NCI-H2227 (cell line): ENCODE measurements around the gene CYB5RL.
"Not testable (repeated sequence)": the region's sequence is repeated elsewhere in the genome, so short reads cannot be mapped to it uniquely, and the experiment has no call there.

Source experiments
- DNase-seq: peaks from one replicate; lab custom pipeline; 2025; ENCODE audit not compliant: unreplicated experiment; lab: John Stamatoyannopoulos, UW

The CYB5RL gene

DNA sequence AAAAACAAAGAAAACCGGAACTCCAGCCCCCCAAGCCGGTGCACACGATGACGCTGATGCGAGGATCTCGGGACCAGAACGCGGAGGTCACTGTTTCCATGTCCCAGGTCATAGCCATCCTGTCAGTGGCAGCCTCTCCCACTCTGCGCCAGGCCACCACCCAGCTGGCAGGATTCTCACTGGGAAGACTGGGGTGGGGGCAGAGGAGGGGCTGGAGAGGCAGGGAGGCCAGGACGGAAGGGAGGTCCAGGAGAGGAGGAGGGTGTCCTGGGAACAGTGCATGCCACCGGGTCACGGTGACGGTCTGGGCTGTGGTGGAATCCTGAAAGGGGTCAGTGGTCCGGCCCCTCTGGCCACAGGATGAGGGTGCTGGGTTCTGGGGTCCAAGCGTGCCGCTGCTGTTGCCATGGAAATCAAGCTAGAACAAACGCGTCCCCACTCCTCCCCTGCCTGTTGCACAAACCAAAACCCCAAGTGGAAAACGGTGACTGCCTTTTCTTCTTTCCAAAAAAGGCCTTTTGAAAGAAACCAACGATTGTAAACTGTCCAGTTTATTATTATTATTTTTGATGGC, 26.2 kb upstream of the CYB5RL start:
- no peak for DNase-seq

DNA sequence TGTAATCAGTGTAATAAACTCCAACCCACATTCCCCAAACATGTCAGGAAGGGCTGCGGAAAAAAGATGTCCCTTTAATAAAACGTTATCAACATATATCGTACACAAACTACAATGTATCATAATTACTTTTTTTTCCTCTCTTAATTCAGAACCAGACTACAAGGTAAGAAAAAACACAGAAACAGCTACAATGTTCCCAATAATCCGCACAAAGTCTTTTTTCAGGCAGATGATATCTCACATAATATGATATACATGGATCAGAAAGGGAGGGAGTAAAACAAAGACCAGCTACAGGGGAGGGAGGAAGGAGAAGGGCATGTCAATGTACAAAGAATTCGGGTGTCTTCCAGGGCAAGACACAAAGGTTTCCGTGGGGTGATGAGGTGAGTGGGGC, 25.5 kb upstream of the CYB5RL start:
- DNase-seq, result no peak

DNA sequence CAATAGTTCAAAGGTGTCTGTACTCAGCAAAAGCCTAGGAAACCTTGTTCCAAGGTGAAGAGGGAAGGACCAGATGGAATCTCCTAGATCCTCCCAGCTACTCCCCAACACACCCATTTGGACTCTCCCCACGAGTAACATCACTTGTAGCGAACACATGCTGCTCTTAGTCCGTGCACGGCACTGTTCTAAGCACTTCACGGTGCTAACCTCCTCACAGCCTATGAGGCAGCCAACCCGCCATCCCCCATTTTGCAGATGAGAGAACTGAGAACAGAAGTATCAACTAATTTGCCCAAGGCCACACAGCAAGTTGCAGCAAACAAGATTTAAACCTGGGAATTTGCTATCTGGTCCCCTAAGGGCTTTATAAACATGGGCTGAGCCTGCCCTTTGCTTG, 24.4 kb upstream of the CYB5RL start:
- no peak for DNase-seq

DNA sequence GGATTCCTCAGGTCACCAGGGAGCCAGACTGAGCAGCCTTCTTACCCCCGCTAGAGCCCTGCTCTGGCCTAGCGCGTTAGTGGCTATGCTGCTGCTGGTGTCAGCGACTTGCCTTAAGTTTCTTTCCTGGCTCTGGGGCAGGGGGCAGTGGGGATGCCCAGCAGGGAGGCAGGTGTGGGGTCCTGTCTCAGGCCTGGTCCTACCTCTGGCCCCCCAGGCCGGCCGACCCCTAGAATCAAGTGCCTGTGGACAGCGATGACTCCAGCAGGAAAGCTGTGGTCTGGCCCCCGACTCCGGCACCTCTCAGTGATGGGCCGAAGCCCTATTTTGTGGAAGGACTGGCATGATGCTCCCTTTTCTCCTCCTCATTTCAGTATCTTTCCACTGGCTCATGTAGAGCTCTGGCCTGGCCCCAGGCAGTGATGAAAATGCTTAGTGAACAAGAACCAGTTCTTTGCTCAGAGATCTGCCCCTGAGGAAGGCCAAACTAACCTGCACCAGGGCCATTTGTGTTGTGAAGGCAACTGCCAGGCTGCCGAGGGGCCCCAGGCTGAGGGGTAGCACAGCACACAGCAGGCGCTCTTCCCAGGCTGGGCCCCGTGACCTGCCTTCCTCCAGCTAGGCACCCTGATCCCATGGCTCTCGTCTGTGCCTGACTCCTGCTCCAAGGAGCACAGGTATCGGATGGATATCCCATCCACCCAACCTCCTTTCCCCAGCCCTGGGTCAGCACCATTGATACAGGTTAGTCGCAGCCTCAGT, 23.8 kb upstream of the CYB5RL start:
- DNase-seq, result no peak

DNA sequence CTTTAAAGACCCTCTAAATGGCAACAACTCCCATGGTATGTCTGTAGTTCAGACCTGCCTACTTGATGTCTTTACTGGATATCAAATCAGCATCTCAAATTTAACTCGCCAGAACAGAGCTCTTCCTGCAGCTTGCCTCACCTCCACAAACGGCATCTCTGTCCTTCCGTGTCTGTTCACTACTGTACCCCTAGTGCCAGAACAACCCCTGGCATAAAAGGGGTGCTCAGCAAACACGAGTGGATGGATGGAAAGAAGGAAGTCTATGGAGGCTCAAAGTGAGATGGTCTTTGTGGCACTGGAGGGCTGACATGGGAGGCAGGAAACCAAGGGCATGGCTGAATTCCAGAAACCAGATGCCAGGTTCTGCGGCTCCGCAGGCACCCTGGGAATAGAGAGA, 22.9 kb upstream of the CYB5RL start:
- DNase-seq, result no peak

DNA sequence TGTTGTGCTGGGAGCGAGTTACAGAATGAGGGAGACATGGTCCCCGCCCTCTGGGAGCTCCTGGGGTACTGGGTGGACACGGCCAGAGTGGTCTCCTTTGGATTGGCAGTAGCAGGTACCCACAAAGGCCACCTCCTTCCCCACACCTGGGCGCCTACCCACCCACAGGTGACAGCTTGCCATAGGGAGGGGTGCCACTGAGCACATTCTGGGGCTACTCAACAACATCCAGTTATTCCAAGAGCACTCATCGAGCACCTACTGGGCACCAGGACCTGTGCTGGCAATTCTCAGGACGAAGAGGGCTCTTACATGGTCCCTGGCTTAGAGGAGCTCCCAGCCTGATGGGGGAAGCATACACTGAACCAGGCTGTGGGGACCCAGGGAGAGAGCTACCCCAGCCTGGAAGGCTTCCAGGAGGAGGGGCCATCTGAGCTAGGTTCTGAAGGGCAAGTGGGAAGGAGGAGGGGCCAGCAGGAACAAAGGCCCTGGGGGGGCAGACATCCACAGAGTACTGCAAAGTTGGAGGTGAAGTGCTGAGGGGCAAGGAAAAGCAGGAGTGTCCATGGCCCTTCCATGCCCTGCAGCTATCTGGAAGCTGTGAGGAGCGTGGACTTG, 22.1 kb upstream of the CYB5RL start:
- DNase-seq, result no peak

DNA sequence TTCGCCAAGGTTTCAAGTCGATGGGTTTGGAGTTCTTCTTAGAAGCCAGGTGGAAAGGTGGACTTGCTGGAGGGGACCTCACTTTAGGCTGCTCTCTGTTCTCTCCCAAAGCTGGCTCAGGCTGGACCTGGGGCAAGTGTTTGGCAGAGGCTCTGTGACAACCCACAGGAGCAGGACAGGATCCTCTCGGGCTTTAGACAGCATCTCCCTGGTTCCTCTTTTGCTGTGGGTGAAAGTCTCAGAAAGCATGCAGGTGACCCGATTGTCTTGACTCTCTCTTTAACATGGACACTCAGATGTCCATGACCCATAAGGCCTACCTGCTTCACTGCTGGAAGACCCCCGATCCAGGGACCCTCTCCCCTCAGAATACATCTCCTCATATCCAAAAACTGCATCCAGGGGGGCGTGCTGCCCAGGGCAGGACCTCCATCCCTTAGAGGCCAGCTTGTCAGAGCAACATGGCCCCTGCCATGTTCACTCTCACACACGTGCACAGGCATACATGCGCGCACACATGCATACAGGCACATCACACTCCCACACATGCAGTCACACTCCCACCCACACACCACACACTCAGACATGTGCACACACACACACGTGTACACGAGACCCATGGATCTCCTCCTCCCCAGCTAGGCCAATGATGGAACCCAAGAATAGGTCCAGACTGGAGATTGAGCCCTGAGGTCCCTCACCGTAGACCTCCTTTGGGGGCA, 21.4 kb upstream of the CYB5RL start:
- DNase-seq, result no peak

DNA sequence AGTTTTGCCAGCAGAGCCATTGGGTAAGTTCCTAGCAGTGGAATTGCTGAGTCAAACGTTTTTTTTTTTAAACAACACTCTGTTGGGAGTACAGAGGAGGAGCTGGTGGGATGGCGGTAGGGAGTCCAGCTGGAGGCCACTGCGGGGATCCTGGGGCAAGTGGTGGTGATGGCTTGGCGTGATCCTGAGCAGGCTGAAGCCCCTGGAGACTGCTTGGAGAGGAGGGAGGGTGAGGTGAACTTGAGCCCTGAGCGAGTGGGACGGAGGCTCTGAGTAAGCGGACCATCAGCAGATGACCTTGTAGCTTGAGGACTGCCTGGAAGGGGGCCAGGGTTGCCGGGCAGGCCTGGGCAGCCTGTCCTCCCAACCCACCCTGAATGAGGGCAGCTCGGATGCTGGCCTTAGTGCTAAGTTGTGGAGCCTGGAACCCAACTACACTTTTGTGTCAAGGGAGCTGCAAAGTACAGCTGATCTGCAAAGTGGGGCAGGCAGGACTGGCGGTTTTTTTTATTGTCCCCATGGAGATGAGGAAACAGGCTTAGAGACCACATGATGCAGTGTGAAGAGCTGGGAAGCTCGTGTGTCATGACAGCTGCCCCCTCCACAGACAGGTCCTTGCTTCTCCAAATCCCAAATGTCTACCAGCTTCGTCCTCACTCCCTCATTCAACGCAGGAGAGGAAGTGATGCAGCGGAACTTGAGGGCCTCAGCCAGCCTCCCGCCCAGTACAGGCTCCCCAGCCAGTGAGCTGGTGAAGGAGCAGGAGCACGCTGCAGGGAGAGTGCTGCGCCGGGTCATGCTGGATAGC, 20.4 kb upstream of the CYB5RL start:
- no peak for DNase-seq

DNA sequence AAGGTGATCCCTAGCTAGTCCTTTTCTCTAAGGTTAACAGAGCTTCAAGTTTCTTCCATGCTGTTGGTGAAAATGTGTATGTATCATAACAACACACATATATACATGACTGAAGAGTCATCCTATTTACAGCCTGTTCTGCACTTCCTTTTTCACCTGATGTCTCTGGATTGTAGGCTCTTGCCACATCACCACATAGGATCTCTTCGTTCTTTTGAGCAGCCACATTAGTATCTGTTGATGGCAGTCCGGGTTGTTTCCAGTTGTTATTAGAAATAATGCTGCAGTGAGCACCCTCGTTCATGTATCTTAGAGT, 19.8 kb upstream of the CYB5RL start:
- no peak for DNase-seq

DNA sequence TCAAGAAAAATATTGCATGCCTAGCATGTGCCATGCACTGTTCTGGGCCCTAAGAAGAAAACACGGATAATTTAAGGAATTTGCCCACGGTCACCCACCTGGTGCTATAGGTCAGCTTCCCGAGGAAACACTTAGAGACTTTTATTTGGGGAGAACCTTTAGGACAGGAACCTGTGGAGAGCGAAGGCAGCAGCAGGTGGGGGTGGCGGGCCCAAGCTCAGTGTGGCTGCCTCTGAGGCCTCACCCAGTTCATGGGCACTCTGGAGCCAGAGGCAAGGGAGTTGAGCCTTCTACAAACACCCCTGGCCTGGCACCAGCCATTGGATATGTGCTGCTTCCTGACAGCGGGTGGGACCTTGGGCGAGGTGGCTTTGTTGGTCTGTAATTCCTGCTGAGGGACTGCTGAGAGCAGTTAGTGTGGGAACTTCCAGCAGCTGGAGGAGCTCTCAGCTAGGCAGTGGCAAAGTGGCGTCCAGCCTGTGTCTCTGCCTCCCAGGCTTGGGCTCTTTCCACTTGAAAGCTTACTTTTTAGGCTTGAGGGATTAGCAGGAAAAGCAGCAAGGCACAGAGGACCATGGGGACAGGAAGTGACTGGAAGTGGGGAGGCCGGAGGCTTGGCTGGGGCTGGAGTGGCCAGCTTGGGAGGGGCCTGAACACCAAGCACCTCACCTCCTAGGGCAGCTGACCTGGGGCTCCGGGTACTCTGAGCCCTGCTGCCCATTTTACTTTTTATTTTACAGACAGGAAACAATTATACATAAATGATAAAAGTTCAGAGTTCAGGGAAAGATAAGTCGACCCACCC, 19.3 kb upstream of the CYB5RL start:
- DNase-seq, result no peak

DNA sequence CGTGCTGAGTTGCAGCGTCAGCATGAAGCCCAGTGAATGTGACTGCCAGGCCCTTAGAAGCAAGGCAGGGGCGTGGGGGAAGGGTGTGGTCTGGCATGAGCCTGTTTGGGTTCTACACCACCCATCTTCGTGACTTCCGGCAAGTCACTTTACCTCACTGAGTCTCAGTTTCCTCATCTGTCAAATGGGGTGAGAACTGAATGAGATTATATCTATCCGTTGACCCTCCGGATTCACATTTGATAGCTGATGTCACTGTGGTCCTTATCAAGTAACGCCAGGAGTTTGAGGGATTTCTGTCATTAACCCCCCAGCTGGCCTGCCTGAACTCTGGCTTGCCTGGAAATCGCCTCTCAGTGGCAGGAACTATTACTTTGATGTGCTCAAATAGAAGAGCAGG, 15.7 kb upstream of the CYB5RL start:
- no peak for DNase-seq

DNA sequence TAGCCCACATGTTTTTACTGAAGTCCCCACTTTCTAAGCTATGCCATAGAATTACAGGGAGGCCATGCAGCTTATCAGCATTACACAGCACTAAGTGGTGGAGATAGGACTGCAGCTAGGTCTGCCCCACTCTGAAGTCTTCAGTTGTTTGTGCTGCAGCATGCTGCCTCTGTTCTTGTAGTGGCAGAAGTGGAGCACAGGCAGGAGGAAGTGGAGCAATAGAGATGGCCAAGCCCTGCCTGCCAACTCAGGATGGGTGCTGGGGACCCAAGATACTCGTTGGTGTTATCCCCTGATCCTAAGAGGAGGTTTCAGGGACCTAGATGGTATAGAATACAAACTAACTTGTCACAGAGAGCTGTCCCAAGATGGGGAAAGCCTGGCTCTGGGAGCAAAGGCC, 13.0 kb upstream of the CYB5RL start:
- no peak for DNase-seq

DNA sequence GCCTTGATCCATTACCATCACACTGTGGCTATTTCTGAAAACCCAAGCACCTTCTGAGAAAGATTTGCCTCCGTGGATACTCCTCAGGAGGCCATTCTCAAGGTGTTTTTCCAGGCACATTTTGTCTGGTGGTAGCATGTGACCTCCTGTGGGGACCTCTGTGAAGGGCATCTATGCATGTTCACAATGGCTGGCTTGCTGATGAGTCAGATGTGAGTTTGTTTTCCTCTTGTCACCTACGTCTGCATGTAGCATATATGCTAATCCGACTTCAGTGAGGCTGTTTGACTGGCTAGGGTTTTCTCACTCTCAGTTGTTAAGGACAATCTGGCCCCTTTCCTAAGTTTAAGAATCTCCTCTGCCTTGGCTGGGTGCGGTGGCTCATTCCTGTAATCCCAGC, 8.1 kb upstream of the CYB5RL start:
- not testable (repeated sequence) for DNase-seq

DNA sequence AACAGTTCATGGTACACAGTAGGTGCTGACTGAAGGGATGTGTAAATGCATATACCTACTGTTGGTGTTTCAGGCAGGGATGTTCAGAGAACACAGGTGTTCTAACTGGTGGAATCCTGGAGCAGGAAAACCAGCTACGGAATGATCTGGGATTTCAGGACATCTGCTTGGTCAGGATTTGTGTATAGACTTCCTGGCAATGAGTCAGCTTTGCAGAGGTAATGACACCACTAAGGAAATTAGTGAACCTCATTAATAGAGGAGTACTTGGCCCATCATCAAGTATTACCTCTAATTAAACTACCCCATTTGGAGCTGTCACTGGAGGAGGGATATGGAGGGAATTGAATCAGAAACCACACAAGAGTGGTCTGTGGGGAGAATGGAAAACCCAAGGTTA, 7.5 kb upstream of the CYB5RL start:
- DNase-seq, result no peak

DNA sequence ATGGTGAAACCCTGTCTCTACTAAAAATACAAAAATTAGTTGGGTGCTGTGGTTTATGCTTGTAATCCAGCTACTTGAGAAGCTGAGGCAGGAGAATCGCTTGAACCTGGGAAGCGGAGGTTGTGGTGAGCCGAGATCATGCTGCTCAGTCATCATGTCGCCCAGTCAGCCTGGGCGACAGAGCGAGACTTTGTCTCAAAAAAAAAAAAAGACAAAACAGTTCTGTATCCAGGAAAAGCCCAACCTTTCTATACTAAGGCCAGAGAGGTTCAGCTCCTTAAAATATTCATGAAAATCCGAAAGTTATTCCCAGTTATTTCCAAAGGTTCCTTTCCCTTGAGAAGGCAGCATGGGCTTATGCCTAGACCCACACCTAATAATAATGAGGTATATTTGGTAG, 4.4 kb upstream of the CYB5RL start:
- no peak for DNase-seq

DNA sequence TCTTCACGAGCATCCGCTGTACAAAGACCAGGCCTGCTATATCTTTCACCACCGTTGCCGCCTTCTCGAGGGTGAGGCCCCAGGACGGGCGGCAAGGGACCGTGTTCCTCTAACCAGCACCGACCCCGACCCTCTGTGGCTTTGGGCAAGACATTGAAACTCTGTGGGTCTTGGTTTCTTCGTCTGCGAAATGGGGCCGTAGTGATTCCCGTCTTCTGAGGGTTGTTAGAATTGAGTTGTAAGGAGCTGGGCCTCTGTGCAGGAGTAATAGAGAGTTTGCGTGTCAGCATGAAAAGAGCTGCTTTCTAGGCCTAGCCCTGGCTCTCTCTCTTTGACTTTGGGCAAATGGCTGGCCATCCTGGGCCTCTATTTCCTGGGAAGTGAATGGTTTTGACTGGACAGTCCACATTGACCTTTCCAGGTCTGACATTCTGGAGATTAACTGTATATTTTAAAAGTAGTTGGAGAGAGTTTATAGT, 728 bp upstream of the CYB5RL start:
- DNase-seq, result no peak

DNA sequence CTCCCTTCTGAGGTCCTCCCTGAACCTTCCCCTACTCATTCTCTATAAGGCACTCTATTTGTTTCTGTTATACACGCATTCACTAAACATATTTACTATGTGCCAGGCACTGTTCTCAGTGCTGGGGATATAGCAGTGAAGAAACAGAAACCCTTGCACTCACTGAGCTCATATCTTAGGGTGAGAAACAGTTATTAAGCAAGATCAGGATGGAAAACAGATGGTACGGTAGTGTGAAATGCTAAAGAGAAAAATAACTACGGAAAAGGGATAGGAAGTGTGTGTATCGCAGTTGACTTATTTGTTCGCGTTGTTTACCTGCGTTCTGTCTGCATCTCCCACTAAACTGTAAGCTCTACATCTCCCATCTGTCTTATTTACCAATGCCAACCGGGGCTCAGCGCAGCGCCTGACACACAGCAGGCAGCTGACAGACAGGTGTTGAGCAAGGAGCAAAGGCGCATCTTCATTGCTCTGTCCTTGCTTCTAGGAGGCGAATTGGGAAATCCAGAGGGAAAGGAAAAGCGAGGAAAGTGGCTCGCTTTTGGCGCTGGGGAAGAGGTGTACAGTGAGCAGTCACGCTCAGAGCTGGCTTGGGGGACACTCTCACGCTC, 572 bp downstream of the CYB5RL start:
- DNase-seq, result no peak

DNA sequence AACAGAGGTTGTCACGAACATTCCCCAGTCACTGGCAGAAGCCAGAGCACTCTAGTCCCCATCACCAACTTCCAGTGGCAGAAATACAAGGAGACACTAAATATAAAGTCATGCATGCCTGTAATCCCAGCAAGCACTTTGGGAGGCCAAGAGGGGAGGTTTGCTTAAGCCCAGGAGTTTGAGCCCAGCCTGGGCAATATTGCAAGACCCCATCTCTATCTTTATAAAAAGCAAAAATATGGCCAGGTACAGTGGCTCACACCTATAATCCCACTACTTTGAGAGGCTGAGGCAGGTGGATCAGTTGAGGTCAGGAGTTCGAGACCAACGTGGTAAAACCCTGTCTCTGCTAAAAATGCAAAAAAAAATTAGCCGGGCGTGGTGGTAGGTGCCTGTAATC, 6.4 kb downstream of the CYB5RL start:
- no peak for DNase-seq

DNA sequence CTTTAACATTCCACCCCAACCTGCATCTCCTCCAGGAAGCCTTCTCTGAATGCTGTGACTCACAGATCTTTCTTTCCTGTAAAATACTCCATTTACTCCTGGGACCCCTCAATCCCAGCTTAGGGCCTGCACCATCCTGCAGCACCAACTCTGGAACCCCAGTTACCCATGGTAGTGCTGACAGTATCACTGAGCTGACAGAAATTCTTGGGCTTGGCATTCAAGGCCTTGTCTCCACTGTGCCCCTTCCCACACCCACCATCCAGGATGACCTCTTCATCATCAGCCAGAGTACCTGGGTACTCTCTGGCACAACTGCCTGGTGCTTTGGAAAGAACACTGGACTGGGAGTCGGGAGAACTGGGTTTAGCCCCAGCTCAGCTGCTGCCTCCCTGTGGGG, 8.3 kb downstream of the CYB5RL start:
- DNase-seq, result no peak

DNA sequence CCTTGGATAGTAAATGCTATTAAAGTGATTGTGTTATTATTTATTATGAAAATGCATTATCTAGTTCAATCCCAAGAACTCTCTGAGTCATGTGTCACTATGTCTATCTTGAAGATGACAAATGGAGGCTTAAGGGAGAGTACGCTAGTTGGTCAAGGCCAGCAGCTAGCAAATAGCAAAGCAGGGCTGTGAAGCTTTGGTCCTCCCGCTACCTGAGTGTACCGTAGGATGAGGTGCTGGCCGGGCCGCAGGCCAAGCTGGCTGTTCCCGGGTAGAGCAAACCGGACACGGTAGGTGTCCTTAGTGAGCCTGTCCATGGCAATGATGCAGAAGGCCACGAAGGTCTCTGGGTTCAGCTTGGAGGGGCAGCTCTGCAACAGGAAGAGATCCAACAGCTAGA, 9.3 kb downstream of the CYB5RL start:
- DNase-seq, result no peak
